Heart right ventricle (tissue), 16 donors: Measurements from ENCODE around the gene SEC61A1. TPM values are rescaled to one million over a fixed set of nuclear protein-coding genes. Genes with fewer than 3 reads are reported as not detected.

Experiments used
- ATAC-seq, 8 donors: fragments of 200-7000 bp; cut with Tn5 transposase; one replicate each; pipeline ENCODE4 v1.9.1; 2020; ENCODE audit warnings: mild to moderate bottlenecking in 8 of 8, moderate library complexity in 8 of 8, moderate number of reproducible peaks in 1 of 8
- DNase-seq, 2 donors: peaks; one replicate each; pipeline ENCODE4 v3.0.0-alpha.2; 2020
- H3K27ac ChIP-seq, 10 donors: fragments of 200-600 bp; sonication (generic) in 2 of 10; one replicate each; pipeline versions ENCODE4 v1.5.0 to v1.8.0; 2020 to 2022; ENCODE audit warnings: mild to moderate bottlenecking in 3 of 10
- H3K27me3 ChIP-seq, 7 donors: fragments of 200-600 bp; one replicate each; pipeline ENCODE4 v1.8.0; 2021 to 2022; ENCODE audit warnings: mild to moderate bottlenecking in 2 of 7
- H3K36me3 ChIP-seq, 9 donors: fragments of 200-600 bp; sonication (generic) in 1 of 9; one replicate each; pipeline versions ENCODE4 v1.5.0 to v1.8.0; 2020 to 2022; ENCODE audit warnings: mild to moderate bottlenecking in 2 of 9
- H3K4me1 ChIP-seq, 9 donors: fragments of 200-600 bp; sonication (generic) in 1 of 9; one replicate each; pipeline versions ENCODE4 v1.5.0 to v1.8.0; 2020 to 2022; ENCODE audit warnings: mild to moderate bottlenecking in 4 of 9
- H3K4me3 ChIP-seq, 10 donors: fragments of 200-600 bp; sonication (generic) in 2 of 10; one replicate each; pipeline versions ENCODE4 v1.5.0 to v1.8.0; 2020 to 2022; ENCODE audit warnings: mild to moderate bottlenecking in 7 of 10, moderate library complexity in 2 of 10
- H3K9me3 ChIP-seq, 11 donors: fragments of 200-600 bp in 10 of 11; sonication (generic) in 2 of 11; one replicate each; pipeline versions ENCODE4 v1.5.0 to v1.8.0; 2013 to 2022; ENCODE audit warnings: mild to moderate bottlenecking in 2 of 11, control low read depth in 1 of 11, moderate library complexity in 1 of 11
- WGBS, 2 donors: extraction: QIAGEN DNeasy Blood & Tissue Kit; methylation state at CpG; one replicate each; pipeline ENCODE4 v1.1.7; 2013; ENCODE audit warnings: inconsistent platforms in 1 of 2; 5-methylcytosine and 5-hydroxymethylcytosine counted together
- intact Hi-C, 10 donors: fragments of 100-400 bp; cut with DNase I; formaldehyde crosslinking; loops; one replicate each; pipeline versions ENCODE4 v1.11.1 to v1.14.2; 2022
- polyA plus RNA-seq, 2 donors: library from polyadenylated mRNA; stranded (reverse); fragments of 200-250 nt; gene quantifications; one replicate each; pipeline ENCODE4 v1.2.3, GENCODE V29; 2013
- total RNA-seq, 10 donors: library from RNA; stranded (reverse); fragmentation: NEBNext Ultra II Directional in 3 of 10; extraction: Animal tissue kit (Norgen Biotek cat#: 25700) in 3 of 10; gene quantifications; one replicate each; pipeline versions ENCODE4 v1.2.1 to v1.2.4, GENCODE V29; 2021 to 2023
- TF ChIP-seq, protein P1 (sequence below), 9 donors: fragments of 200-600 bp; sonication (generic) in 2 of 9; IDR thresholded peaks; one replicate each; pipeline versions ENCODE4 v1.5.0 to v1.8.0; 2021 to 2022; ENCODE audit warnings: antibody characterized with exemption in 9 of 9, mild to moderate bottlenecking in 5 of 9, moderate library complexity in 1 of 9
- donor health status: Arrhythmogenic right ventricular cardiomyopathy.
- donor health status: ischemic (EF 13 %, LVEDD 7.1; RV severe dilation, severe dysfunction).
- donor health status: healthy with polysubstance abuse.
- donor health status: DM: no; HTN: yes; CAD: no.
- donor health status: DM: no; HTN: no; CAD: no.
- donor health status: ischemic (EF 25% LVEDD 6.9; RV normal size, moderate dysfunction).
- donor health status: ischemic (EF 25% LVEDD 5.7; RV mildly dilated, moderate dysfunction).
- donor health status: healthy.
- donor health status: DM: yes; HTN: yes; CAD: no.
- donor health status: Ischemic cardiomyopathy.
- donor health status: ischemic (EF 35%, LVEDD 5.7; RV mildly dilated, moderate dysfunction).
- donor health status: nonischemic (EF 11% LVEDD 7.7; RV severe dilation, severe dysfunction).
- donor health status: DM: yes; HTN: yes; CAD: no.
- donor health status: PGD.
- donor health status: ischemic (EF 29% LVEDD 5.4; RV normal size, mild dysfunction).
- donor health status: nonischemic (EF 23%, LVEDD 6.1; RV moderate dilation, normal function).

SEC61A1 gene
- total and polyA plus RNA-seq, 12 donors = 41.0 to 131 (median 62.1) TPM

DNA sequence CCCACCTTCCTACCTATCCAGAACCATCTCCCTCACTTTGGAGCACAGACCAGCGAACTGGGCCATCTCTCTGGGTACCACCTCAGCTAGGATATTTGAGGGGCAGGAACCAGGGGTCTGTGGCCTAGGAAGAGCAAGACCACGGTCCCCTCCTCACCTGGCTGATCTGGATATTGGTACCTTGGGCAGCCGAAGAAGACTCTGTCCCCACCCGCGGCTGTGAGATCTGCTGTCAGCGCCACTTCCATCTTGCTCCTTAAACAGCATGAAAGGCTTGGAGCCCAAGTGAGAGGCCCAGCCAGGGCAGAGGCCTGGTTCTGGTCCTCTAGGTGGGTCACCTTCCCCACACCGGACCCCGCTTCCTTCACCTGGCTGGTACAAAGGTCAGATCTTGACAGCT is 26.6 kb downstream of the SEC61A1 start:
- Histone ChIP-seq H3K36me3 (peaks cover 0 to 39% (median 3%) of the 10 kb centered on the region in 9 donors), H3K4me3 (no peak overlapping the region), H3K4me1 (peaks cover 10 to 76% (median 52%) of the 10 kb centered on the region in 9 donors), H3K27me3 (no peaks in the 10 kb centered on the region), H3K27ac (no peak overlapping the region), H3K9me3 (no peaks in the 10 kb centered on the region)
- WGBS, 2 donors = 93 to 94% methylated on average over 8 of the region's 8 CpGs
- intact Hi-C loops = loop anchor here in 3 of 10 donors (5.0 to 10.0 kb wide), 3 partner anchors 53 to 528 kb away; no protein-coding TSS in a partner anchor
- ATAC-seq (no peak), DNase-seq (no peak)
- TF ChIP-seq, protein P1, sequence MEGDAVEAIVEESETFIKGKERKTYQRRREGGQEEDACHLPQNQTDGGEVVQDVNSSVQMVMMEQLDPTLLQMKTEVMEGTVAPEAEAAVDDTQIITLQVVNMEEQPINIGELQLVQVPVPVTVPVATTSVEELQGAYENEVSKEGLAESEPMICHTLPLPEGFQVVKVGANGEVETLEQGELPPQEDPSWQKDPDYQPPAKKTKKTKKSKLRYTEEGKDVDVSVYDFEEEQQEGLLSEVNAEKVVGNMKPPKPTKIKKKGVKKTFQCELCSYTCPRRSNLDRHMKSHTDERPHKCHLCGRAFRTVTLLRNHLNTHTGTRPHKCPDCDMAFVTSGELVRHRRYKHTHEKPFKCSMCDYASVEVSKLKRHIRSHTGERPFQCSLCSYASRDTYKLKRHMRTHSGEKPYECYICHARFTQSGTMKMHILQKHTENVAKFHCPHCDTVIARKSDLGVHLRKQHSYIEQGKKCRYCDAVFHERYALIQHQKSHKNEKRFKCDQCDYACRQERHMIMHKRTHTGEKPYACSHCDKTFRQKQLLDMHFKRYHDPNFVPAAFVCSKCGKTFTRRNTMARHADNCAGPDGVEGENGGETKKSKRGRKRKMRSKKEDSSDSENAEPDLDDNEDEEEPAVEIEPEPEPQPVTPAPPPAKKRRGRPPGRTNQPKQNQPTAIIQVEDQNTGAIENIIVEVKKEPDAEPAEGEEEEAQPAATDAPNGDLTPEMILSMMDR (IDR thresholded peaks at IDR 0.05) = no peak

DNA sequence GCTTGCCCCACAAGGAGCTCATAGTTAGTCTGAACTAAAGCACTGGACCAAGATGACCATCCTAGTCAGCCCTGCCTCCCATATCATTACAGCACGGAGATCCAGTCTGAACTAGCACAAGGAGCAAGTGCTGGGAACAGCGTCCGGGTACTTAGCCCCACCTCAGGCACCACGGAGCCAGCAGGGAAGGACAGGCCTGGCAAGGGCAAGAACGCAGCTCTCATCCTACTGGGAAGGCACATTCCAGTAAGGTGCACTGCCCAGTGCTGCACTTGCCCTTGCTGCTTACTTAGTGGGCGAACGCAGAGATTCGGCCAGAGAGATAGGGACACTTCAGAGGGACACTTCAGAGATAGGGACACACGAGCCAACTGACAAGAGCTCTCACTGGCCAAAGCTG is 27.6 kb downstream of the SEC61A1 start:
- TF ChIP-seq, protein P1 (IDR thresholded peaks at IDR 0.05) = no peak
- ATAC-seq = no peak
- 49 to 70% methylated on average over 9 of the region's 9 CpGs for WGBS, 2 donors
- Histone ChIP-seq H3K27ac (no peak overlapping the region), H3K9me3 (no peaks in the 10 kb centered on the region), H3K27me3 (no peaks in the 10 kb centered on the region), H3K4me3 (no peak overlapping the region), H3K4me1 (peaks cover 10 to 78% (median 49%) of the 10 kb centered on the region in 9 donors), H3K36me3 (peaks cover 0 to 46% (median 3%) of the 10 kb centered on the region in 9 donors)
- no peak for DNase-seq
- intact Hi-C loops = loop anchor here in 4 of 10 donors (5.0 to 10.0 kb wide), 4 partner anchors 52 to 527 kb away; partner anchors contain the start of gene GATA2 (in 1 of the 4)

DNA sequence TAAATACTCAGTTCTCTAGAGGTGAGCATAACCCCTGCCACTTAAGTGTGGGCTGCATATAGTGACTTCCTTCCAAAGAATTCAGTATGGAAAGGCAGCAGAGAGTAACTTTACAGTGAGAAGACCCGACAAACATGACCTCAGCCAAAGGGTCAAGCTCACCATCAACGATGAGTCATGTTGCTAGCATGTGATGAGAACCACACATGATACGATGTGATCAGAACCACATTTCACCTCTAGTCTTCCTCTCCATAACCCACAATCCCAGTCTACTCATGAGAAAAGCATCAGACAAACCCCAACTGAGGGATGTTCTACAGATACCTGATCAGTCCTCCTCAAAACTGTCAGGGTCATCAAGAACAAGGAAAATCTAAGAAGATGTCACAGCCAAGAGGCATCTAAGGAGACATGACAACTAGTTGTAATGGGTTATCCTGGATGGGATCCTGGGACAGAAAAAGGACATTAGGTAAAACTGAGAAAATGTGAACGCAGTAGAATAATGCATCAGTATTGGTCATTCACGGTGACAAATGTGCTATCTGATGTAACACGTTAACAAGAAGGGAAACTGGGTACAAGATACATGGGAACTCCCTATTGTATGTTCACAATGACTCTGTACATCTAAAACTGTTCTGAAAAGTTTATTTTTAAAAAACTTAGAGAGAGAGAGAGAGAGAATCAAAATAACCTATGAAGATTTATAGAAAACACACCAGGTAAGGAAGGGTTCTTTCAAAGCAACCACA is 28.3 kb downstream of the SEC61A1 start:
- DNase-seq = no peak
- Histone ChIP-seq H3K36me3 (peaks cover 0 to 52% (median 3%) of the 10 kb centered on the region in 9 donors), H3K4me3 (no peak overlapping the region), H3K4me1 (peaks cover 9 to 77% (median 44%) of the 10 kb centered on the region in 9 donors), H3K27me3 (no peaks in the 10 kb centered on the region), H3K27ac (no peak overlapping the region), H3K9me3 (no peaks in the 10 kb centered on the region)
- intact Hi-C loops = loop anchor here in 1 of 10 donors (10.0 kb wide), 1 partner anchor 414 kb away; the partner anchor contains the start of gene GATA2
- TF ChIP-seq, protein P1 (IDR thresholded peaks at IDR 0.05) = no peak
- WGBS, 2 donors = 65% methylated on average over 6 of the region's 6 CpGs
- no peak for ATAC-seq

DNA sequence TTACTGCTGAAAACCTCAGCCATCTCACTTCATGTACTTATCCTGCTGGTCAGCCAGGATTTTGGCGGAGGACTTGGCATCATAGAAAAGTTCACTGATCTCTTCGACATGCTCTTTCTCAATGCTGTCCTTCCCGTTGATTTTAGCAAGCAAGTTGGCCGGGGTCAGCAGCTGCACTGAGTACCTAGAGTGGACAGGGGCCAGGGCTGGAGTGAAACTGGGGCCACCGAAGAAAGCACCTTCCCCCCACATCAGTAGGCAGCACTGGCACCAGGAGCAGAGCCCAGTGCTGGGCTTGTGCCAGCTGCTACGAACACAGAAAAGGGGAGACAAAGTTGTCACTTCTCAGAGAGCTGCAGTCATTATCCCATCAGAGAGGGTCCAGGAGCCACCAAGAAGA is 29.0 kb downstream of the SEC61A1 start:
- TF ChIP-seq, protein P1 (IDR thresholded peaks at IDR 0.05) = no peak
- intact Hi-C loops = loop anchor here in 1 of 10 donors (10.0 kb wide), 1 partner anchor 414 kb away; the partner anchor contains the start of gene GATA2
- WGBS, 2 donors = 50 to 70% methylated on average over 6 of the region's 6 CpGs
- no peak for DNase-seq
- Histone ChIP-seq H3K9me3 (no peaks in the 10 kb centered on the region), H3K4me3 (no peak overlapping the region), H3K27me3 (no peaks in the 10 kb centered on the region), H3K27ac (no peak overlapping the region), H3K4me1 (peaks cover 9 to 71% (median 38%) of the 10 kb centered on the region in 9 donors), H3K36me3 (peaks cover 0 to 60% (median 3%) of the 10 kb centered on the region in 9 donors)
- ATAC-seq = no peak
